ENCODE results near the gene RNF6. TPM values are rescaled to one million over a fixed set of nuclear protein-coding genes. Genes with fewer than 3 reads are reported as not detected.
"Not testable (repeated sequence)": the region's sequence is repeated elsewhere in the genome, so short reads cannot be mapped to it uniquely, and the experiment has no call there.

Gene RNF6
- total RNA-seq, 2 experiments from 2014 or later = 25.6 to 30.0 TPM

DNA sequence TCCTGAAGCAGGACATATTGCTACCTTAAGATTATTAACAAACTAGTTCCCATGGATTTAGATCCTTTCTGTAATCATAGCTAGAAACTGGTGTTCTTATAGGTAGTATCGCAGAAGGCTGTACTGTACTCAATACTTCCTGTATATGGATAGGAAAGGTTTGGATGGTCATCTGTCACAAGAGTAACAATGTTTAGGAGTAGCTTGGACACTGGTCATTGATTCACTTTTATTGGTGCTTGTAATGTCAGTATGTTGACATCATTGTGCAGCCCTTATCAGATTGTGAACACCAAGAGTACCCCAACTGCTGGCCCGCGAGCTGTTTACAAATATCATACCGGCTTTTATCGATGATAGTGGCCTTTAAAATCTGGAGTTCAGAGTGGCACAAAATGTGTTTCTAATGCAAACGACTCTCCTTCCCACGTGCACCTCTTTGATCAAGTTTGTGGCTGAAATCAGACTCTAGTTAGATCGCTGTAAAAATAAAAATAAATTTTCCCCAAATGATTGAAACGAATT, 31.2 kb upstream of the RNF6 start:
- intact Hi-C loops (cut with micrococcal nuclease; ENCODE audit: unreplicated experiment) = loop anchor here (10.0 kb wide), 1 partner anchor 241 kb away; no protein-coding TSS in a partner anchor
- ChIA-PET POLR2A (interaction anchor here (0.6 to 1.6 kb wide), 5 partner anchors 9 to 479 kb away, joined by 3 to 5 read pairs (median 4); no protein-coding TSS in a partner anchor), CTCF (ENCODE audit: unreplicated experiment) (no interaction called here)
- no peak for TF ChIP-seq EZH2phosphoT487 (IDR thresholded peaks at IDR 0.05; ENCODE audit: borderline replicate concordance, low read depth, low read length)
- TF ChIP-seq, protein P1, sequence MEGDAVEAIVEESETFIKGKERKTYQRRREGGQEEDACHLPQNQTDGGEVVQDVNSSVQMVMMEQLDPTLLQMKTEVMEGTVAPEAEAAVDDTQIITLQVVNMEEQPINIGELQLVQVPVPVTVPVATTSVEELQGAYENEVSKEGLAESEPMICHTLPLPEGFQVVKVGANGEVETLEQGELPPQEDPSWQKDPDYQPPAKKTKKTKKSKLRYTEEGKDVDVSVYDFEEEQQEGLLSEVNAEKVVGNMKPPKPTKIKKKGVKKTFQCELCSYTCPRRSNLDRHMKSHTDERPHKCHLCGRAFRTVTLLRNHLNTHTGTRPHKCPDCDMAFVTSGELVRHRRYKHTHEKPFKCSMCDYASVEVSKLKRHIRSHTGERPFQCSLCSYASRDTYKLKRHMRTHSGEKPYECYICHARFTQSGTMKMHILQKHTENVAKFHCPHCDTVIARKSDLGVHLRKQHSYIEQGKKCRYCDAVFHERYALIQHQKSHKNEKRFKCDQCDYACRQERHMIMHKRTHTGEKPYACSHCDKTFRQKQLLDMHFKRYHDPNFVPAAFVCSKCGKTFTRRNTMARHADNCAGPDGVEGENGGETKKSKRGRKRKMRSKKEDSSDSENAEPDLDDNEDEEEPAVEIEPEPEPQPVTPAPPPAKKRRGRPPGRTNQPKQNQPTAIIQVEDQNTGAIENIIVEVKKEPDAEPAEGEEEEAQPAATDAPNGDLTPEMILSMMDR (conservative IDR thresholded peaks at IDR 0.05; ENCODE audit: low read length) = no peak
- Histone ChIP-seq H4K20me1 (ENCODE audit: insufficient read depth, low read length) (peaks cover 29% of the 10 kb centered on the region), H3K9me3 (ENCODE audit: low read length) (no peaks in the 10 kb centered on the region), H3K4me3 (ENCODE audit: low read depth, low read length, poor library complexity, severe bottlenecking) (peak overlapping the region; percentile 83), H2AFZ (ENCODE audit: low read length) (peak overlapping the region; percentile 98), H3K36me3 (ENCODE audit: insufficient read depth, low read length) (no peaks in the 10 kb centered on the region), H3K4me2 (ENCODE audit: low read length) (peak overlapping the region; percentile 81), H3K9me2 (ENCODE audit: insufficient read depth, low read length) (no peaks in the 10 kb centered on the region), H3K27ac (ENCODE audit: low read depth, low read length, poor library complexity, severe bottlenecking) (peak overlapping the region; percentile 68), H3K4me1 (ENCODE audit: insufficient read depth, low read length, poor library complexity, severe bottlenecking) (peaks cover 29% of the 10 kb centered on the region), H3K79me2 (ENCODE audit: insufficient read depth, low read depth, low read length) (peaks cover 38% of the 10 kb centered on the region)
- no peak for DNase-seq (ENCODE audit: low spot score)
- no TSS peak for BruUV-seq (replicated peaks)

DNA sequence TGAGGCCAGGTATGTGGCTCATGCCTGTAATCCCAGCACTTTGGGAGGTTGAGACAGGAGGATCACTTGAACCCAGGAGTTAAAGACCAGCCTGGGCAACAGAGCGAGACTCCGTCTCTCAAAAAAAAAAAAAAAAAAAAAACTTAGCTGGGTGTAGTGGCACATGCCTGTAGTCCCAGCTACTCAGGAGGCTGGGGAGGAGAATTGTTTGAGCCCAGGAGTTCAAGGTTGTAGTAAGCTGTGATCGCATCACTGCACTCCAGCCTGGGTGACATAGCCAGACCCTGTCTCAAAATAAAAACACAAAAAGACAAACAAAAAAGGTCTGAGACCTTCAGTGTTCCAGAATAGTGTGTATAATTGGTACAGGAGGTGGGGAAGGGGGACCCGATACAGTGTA, 29.9 kb upstream of the RNF6 start:
- CTCF ChIA-PET (ENCODE audit: unreplicated experiment) = interaction anchor here (0.6 kb wide), 2 partner anchors 8 to 1633 kb away, joined by 3 read pairs; no protein-coding TSS in a partner anchor
- POLR2A ChIA-PET = interaction anchor here (0.6 to 1.1 kb wide), 5 partner anchors 15 to 1059 kb away, joined by 3 to 5 read pairs (median 3); no protein-coding TSS in a partner anchor

DNA sequence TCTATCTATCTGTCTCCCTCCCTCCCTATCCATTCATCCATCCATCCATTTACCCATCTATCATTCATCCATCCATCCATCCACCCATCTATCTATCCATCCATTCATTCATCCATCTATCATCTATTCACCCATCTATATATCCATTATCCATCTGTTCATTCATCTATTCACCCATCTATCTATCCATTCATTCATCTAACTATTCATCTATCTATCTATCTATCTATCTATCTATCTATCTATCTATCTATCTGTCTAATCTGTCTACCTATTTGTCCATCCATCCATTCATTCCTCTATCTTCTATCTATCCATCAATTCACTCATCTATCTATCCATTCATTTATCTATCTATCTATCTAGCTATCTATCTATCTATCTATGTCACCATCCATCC, 27.4 kb upstream of the RNF6 start:
- no peak overlapping the region for H3K4me3 ChIP-seq (ENCODE audit: low read depth, low read length, poor library complexity, severe bottlenecking)
- no peaks in the 10 kb centered on the region for H3K36me3 ChIP-seq (ENCODE audit: insufficient read depth, low read length)
- no peak for DNase-seq (ENCODE audit: low spot score)
- H3K4me2 ChIP-seq (ENCODE audit: low read length) = no peak overlapping the region
- H3K27ac ChIP-seq (ENCODE audit: low read depth, low read length, poor library complexity, severe bottlenecking) = no peak overlapping the region
- no peaks in the 10 kb centered on the region for H3K9me2 ChIP-seq (ENCODE audit: insufficient read depth, low read length)
- H3K4me1 ChIP-seq (ENCODE audit: insufficient read depth, low read length, poor library complexity, severe bottlenecking) = peaks cover 6% of the 10 kb centered on the region
- POLR2A ChIA-PET = no interaction called here
- peaks cover under 1% of the 10 kb centered on the region; the same call in 1 of the 2 replicates for H3K79me2 ChIP-seq (ENCODE audit: insufficient read depth, low read depth, low read length)
- intact Hi-C loops (cut with micrococcal nuclease; ENCODE audit: unreplicated experiment) = no loop called here
- no peak overlapping the region for H2AFZ ChIP-seq (ENCODE audit: low read length)
- no TSS peak for BruUV-seq (replicated peaks)
- TF ChIP-seq, protein P1 (conservative IDR thresholded peaks at IDR 0.05; ENCODE audit: low read length) = no peak
- TF ChIP-seq EZH2phosphoT487 (IDR thresholded peaks at IDR 0.05; ENCODE audit: borderline replicate concordance, low read depth, low read length) = no peak
- no peaks in the 10 kb centered on the region for H4K20me1 ChIP-seq (ENCODE audit: insufficient read depth, low read length)
- no peaks in the 10 kb centered on the region for H3K9me3 ChIP-seq (ENCODE audit: low read length)
- CTCF ChIA-PET (ENCODE audit: unreplicated experiment) = no interaction called here

More for the DNA sequence above, 29.9 kb upstream of the RNF6 start:
- not testable (repeated sequence) for H3K27ac ChIP-seq (ENCODE audit: low read depth, low read length, poor library complexity, severe bottlenecking); H3K36me3 ChIP-seq (ENCODE audit: insufficient read depth, low read length); DNase-seq (ENCODE audit: low spot score); H3K9me3 ChIP-seq (ENCODE audit: low read length); H2AFZ ChIP-seq (ENCODE audit: low read length); H3K4me3 ChIP-seq (ENCODE audit: low read depth, low read length, poor library complexity, severe bottlenecking); H3K9me2 ChIP-seq (ENCODE audit: insufficient read depth, low read length); H3K4me2 ChIP-seq (ENCODE audit: low read length); BruUV-seq (replicated peaks)
- peaks cover 22% of the 10 kb centered on the region for H4K20me1 ChIP-seq (ENCODE audit: insufficient read depth, low read length)
- peaks cover 24% of the 10 kb centered on the region for H3K4me1 ChIP-seq (ENCODE audit: insufficient read depth, low read length, poor library complexity, severe bottlenecking)
- peaks cover 25% of the 10 kb centered on the region for H3K79me2 ChIP-seq (ENCODE audit: insufficient read depth, low read depth, low read length)
- intact Hi-C loops (cut with micrococcal nuclease; ENCODE audit: unreplicated experiment) = loop anchor here (10.0 kb wide), 1 partner anchor 243 kb away; no protein-coding TSS in a partner anchor

Data from OCI-LY7 (cell line).